Subcutaneous adipose tissue (tissue), 4 donors: ENCODE results near the gene ZG16. TPM values are rescaled to one million over a fixed set of nuclear protein-coding genes. Genes with fewer than 3 reads are reported as not detected.

Source experiments
- total RNA-seq, 4 donors: library from RNA; depleted of rRNA; stranded (reverse); fragments of >200 nt; gene quantifications; one replicate each; pipeline ENCODE4 v1.1.0, GENCODE V29; 2016
- TF ChIP-seq, protein P1 (sequence below): fragments of 450-650 bp; IDR thresholded peaks from one replicate; pipeline ENCODE4 v1.5.1; 2016; ENCODE audit warnings: low read depth, mild to moderate bottlenecking, control low read depth, antibody characterized with exemption, moderate library complexity

ZG16 gene
- total RNA-seq, 4 donors from 2014 or later, result 0.17 to 0.75 TPM; not detected in 2

DNA sequence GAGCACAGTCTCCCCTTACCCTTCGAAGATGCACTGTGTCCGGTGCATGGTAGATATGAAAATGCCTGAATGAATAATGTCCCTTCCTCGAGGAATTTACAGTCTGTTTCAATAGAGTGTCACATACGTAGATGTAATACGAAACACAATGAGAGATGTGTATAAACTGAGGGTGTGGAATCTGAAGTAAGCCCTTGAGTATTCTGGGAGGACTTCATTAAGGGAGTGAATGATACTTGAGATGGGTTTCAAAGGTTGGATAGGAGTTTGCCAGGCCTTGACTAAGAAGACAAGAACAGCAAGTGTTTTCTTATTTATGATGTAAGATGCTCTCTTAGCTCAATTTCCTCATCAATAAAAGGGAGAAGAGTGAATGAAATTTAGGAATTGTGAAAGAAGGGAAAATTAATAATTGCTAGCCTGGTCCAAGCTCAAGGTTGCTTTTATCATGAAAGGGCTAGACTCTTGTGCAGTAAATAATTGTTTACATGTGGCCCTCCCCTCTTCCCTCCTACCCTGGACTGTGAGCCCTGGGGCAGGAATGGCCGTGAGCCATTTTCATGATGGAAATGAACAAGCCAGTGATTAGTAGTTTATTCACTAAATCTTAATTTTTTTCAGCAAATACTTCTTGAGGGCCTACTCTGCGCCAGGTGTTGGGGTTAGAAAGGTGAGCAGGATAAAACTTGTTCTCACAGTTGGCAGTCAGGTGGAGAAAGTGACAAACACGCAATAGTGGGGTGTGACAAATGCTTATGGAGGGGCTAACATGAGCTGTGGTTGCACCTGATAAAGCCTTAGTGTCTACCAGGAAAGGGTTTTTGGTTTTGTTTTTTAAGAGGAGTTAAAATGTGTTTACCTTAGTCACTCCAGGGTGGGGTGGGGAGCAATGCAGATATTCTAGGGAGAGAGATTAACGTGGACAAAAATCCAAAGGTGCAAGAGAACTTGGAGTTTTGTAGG lies 14.1 kb downstream of the ZG16 start:
- TF ChIP-seq, protein P1, sequence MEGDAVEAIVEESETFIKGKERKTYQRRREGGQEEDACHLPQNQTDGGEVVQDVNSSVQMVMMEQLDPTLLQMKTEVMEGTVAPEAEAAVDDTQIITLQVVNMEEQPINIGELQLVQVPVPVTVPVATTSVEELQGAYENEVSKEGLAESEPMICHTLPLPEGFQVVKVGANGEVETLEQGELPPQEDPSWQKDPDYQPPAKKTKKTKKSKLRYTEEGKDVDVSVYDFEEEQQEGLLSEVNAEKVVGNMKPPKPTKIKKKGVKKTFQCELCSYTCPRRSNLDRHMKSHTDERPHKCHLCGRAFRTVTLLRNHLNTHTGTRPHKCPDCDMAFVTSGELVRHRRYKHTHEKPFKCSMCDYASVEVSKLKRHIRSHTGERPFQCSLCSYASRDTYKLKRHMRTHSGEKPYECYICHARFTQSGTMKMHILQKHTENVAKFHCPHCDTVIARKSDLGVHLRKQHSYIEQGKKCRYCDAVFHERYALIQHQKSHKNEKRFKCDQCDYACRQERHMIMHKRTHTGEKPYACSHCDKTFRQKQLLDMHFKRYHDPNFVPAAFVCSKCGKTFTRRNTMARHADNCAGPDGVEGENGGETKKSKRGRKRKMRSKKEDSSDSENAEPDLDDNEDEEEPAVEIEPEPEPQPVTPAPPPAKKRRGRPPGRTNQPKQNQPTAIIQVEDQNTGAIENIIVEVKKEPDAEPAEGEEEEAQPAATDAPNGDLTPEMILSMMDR, result no peak

DNA sequence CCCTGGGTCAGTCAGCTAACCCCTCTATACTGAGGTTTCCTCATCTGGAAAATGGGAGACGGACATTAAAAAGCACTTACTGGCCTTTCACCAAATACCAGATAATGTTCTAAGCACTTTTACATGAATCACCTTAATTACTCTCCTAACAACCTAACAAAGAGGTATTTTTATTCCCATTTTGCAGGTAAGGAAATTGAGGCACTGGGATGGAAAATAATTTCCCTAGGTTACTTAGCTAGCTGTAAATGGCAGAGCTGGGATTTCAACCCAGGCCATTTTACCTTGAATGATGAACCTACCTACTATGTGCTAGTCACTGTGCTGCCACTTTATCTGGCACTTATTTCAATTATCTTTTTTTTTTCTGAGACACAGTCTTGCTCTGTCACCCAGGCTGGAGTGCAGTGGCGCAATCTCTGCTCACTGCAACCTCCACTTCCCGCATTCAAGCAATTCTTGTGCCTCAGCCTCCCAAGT lies 16.2 kb downstream of the ZG16 start:
- TF ChIP-seq, protein P1, result no peak

DNA sequence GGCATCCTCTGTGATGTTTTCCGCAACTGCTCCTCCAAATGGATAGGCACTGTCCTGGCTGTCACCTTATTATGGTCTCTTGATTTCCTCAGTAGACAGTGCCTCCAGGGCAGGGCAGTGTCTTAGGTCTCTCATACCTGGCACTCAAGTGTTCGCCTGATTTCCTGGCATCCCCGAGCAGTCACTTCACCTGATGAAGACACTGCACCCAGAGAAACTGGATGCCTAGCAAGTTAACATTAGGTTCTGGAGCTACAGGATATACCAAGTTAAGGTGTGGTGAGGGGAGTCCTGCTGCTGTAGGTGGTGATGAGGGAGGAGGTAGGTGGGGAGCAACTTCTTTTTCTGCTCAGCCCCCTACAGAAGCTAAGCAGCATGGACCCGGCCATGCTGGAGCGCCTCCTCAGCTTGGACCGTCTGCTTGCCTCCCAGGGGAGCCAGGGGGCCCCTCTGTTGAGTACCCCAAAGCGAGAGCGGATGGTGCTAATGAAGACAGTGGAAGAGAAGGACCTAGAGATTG lies 24.4 kb downstream of the ZG16 start:
- TF ChIP-seq, protein P1, result no peak

DNA sequence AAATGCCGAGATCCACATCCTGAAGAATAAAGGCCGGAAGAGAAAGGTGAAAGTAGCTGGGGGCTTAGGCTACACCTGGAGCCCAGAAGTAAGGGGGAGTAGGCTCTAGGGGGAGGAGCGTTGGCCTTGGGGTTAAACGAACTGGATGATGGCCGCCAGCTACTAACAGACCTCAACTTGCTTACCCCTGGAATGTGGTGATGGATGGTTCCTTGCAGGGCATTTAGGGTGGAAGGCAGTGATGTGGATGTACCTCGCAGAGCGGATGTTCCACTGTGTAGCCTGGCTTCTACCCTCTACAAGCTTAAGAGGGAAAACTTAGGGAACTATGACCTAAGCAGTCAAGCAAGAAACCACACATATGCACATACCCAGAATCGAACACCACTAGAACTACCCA lies 26.0 kb downstream of the ZG16 start:
- TF ChIP-seq, protein P1, result no peak

DNA sequence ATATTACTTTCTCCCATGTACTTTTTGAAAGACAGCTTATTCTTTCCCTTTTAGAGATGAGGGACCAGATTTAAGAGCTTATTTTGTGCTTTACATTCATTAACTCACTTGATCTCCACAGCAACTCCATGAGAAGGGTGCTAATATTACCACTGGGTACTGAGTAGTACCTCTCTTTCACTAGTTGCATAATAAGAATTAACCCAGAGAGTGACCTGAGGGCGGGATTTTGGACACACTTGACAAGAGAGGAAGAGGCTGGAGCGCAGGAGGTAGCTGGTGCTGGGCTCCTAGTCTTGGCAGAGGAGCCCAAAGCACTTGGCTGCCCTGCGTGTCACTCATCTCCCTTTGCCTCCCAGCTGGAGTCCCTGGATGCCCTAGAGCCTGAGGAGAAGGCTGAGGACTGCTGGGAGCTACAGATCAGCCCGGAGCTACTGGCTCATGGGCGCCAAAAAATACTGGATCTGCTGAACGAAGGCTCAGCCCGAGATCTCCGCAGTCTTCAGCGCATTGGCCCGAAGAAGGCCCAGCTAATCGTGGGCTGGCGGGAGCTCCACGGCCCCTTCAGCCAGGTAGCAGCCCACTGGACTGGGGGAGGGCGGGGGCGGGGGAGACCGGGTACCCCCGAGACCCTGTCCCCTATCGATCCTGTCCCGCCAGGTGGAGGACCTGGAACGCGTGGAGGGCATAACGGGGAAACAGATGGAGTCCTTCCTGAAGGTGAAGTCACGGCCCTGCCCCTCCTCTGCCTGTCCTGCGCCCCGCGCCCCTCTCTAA lies 26.6 kb downstream of the ZG16 start:
- TF ChIP-seq, protein P1, result no peak

DNA sequence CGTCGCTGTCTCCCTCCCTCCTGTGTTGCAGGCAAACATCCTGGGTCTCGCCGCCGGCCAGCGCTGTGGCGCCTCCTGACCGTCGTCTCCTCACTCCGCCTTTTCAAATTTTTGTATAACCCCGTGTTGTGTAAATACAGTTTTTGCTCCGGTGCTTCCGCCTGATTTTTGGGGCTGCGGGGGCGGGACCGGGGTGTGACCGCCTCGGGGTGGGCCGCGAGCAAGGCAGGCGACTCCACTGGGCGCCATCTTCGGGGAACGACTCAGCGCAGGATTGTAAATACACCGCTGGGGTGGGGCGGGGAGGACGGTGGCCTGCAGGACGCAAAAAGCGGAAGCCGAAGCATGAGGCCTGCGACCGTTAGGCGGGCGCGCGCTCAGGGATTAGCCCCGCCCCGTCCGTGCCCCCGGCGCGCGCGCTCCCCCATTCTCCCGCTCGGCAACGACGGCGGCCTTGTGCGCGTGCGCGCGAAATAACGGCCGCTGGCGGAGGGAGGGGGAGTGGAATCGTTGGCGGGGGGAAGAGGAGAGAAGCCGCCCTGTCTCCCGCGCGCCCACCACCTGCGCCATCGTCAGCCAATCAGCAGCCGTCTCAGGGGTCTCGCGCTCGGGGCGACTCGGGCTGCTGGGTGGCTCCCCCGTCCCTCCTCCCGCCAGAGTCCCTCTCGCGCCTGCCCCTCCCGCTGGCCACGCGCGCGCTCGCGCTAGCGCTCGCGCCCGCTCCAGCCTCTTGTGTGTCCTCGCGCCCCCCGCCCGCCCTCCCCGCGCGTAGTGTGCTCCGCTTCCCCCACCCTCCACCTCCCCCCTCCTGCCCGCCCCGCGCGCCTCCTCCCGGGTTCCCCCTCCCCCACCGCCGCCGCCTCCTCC lies 27.4 kb downstream of the ZG16 start:
- TF ChIP-seq, protein P1, result no peak
